ENCODE data around the gene FUT8. TPM values are rescaled to one million over a fixed set of nuclear protein-coding genes. Genes with fewer than 3 reads are reported as not detected.

Gene FUT8
- total and polyA plus RNA-seq, 7 donors = 3.2 to 8.6 (median 5.5) TPM

- 0 to 1% (median 0%) methylated on average over 70 to 87 of the region's 87 CpGs for WGBS, 3 donors
These were observed 567 bp downstream of the FUT8 start for GRCh38 chr14:65412856-65413738.

GRCh38 chr14:65413739-65414045, 1.2 kb downstream of the FUT8 start:
- TF ChIP-seq CTCF (IDR thresholded peaks at IDR 0.05) = no peak
- H3K4me1 ChIP-seq = peaks cover 5% of the 10 kb centered on the region
- DNase-seq (no peak), ATAC-seq (no peak)
- intact Hi-C loops (cut with DNase I) = loop anchor here (2.0 to 5.0 kb wide), 5 partner anchors 194 to 545 kb away; partner anchors contain the start of gene FNTB (in 1 of the 2)
- no peaks in the 10 kb centered on the region for H3K36me3 ChIP-seq (ENCODE audit: insufficient read depth in 1 of 2, low read depth in 1 of 2)
- H3K9me3 ChIP-seq = no peaks in the 10 kb centered on the region
- H3K27ac ChIP-seq = no peak overlapping the region
- peak overlapping the region; percentile 80 for H3K4me3 ChIP-seq
- 20 to 44% (median 22%) methylated on average over 6 of the region's 6 CpGs for WGBS, 3 donors
- no peaks in the 10 kb centered on the region for H3K27me3 ChIP-seq (ENCODE audit: insufficient read depth in 3 of 3, low read length in 2 of 3)

More at GRCh38 chr14:65412856-65413738, 567 bp downstream of the FUT8 start:
- TF ChIP-seq CTCF (IDR thresholded peaks at IDR 0.05) = no peak
- peaks cover 5% of the 10 kb centered on the region for H3K4me1 ChIP-seq
- DNase-seq = peak; percentile 13 to 50
- H3K27me3 ChIP-seq (ENCODE audit: insufficient read depth in 3 of 3, low read length in 2 of 3) = no peaks in the 10 kb centered on the region
- peak; percentile 63 to 67 (median 65) for ATAC-seq
- H3K27ac ChIP-seq = peak overlapping the region; percentile 81
- H3K4me3 ChIP-seq = peak overlapping the region; percentile 80
- no peaks in the 10 kb centered on the region for H3K36me3 ChIP-seq (ENCODE audit: insufficient read depth in 1 of 2, low read depth in 1 of 2)
- no peaks in the 10 kb centered on the region for H3K9me3 ChIP-seq
- intact Hi-C loops (cut with DNase I) = loop anchor here (2.0 to 5.0 kb wide), 5 partner anchors 194 to 546 kb away; partner anchors contain the start of gene FNTB (in 1 of the 2)

- no peaks in the 10 kb centered on the region for H3K27me3 ChIP-seq (ENCODE audit: insufficient read depth in 3 of 3, low read length in 2 of 3)
- peak; percentile 29 for TF ChIP-seq CTCF (IDR thresholded peaks at IDR 0.05)
- DNase-seq (no peak), ATAC-seq (no peak)
- intact Hi-C loops (cut with DNase I) = loop anchor here (5.0 kb wide), 3 partner anchors 192 to 428 kb away; partner anchors contain the start of gene FNTB (in 1 of the 2)
- no peaks in the 10 kb centered on the region for H3K36me3 ChIP-seq (ENCODE audit: insufficient read depth in 1 of 2, low read depth in 1 of 2)
- no peak overlapping the region for H3K27ac ChIP-seq
- H3K4me1 ChIP-seq = peaks cover 5% of the 10 kb centered on the region
- no peaks in the 10 kb centered on the region for H3K9me3 ChIP-seq
- no peak overlapping the region for H3K4me3 ChIP-seq
- WGBS, 3 donors = 82 to 88% (median 84%) methylated on average over 3 of the region's 3 CpGs
These were observed 2.5 kb downstream of the FUT8 start for GRCh38 chr14:65414961-65415589.

- H3K4me3 ChIP-seq = no peak overlapping the region
- H3K4me1 ChIP-seq = peaks cover 5% of the 10 kb centered on the region
- no peaks in the 10 kb centered on the region for H3K36me3 ChIP-seq (ENCODE audit: insufficient read depth in 1 of 2, low read depth in 1 of 2)
- no peak overlapping the region for H3K27ac ChIP-seq
- ATAC-seq (no peak), DNase-seq (no peak)
- 94 to 98% (median 95%) methylated on average over 3 of the region's 3 CpGs for WGBS, 3 donors
- intact Hi-C loops (cut with DNase I) = no loop called here
- no peaks in the 10 kb centered on the region for H3K9me3 ChIP-seq
- H3K27me3 ChIP-seq (ENCODE audit: insufficient read depth in 3 of 3, low read length in 2 of 3) = no peaks in the 10 kb centered on the region
- TF ChIP-seq CTCF (IDR thresholded peaks at IDR 0.05) = no peak
These were observed 3.1 kb downstream of the FUT8 start for GRCh38 chr14:65415613-65416012.
